Measurements from ENCODE around the gene ZNF536.

DNA sequence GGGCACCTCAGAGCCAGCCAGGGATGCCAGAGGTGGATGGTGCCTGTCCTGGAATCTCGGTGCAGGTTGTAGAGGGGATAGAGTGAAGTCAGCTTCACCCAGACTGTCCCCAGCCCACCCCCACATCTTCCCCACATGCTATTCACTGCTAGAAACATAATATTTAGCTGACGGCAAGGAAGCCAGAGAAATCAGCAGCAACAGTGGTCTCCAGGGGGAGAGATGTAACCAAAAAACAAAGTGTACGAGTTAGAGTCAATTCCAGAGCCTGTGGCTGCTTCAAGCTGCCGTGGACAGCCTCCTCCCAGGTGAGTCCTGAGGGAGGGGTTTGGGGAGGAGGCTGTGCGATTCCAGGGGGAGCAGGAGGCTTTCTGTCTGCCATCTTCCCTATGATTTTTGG, 97.6 kb downstream of the ZNF536 start:
- TF ChIP-seq, protein P1, sequence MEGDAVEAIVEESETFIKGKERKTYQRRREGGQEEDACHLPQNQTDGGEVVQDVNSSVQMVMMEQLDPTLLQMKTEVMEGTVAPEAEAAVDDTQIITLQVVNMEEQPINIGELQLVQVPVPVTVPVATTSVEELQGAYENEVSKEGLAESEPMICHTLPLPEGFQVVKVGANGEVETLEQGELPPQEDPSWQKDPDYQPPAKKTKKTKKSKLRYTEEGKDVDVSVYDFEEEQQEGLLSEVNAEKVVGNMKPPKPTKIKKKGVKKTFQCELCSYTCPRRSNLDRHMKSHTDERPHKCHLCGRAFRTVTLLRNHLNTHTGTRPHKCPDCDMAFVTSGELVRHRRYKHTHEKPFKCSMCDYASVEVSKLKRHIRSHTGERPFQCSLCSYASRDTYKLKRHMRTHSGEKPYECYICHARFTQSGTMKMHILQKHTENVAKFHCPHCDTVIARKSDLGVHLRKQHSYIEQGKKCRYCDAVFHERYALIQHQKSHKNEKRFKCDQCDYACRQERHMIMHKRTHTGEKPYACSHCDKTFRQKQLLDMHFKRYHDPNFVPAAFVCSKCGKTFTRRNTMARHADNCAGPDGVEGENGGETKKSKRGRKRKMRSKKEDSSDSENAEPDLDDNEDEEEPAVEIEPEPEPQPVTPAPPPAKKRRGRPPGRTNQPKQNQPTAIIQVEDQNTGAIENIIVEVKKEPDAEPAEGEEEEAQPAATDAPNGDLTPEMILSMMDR (IDR thresholded peaks at IDR 0.05): no peak
- TF ChIP-seq POLR2A (IDR thresholded peaks at IDR 0.05): no peak
- TF ChIP-seq EP300 (IDR thresholded peaks at IDR 0.05): no peak

All from ovary (tissue), 3 donors.